Glomerular endothelial cell (primary cell): ENCODE results near the gene FAF2. TPM values are rescaled to one million over a fixed set of nuclear protein-coding genes. Genes with fewer than 3 reads are reported as not detected.
"Not testable (repeated sequence)": the region's sequence is repeated elsewhere in the genome, so short reads cannot be mapped to it uniquely, and the experiment has no call there.

Source experiments
- DNase-seq: peaks from one replicate; pipeline ENCODE4 v3.0.0-alpha.2; 2011; ENCODE audit warnings: low read depth, low spot score; ENCODE audit errors: extremely low read depth
- total RNA-seq: library from RNA; depleted of rRNA; stranded (reverse); fragments of >200 nt; gene quantifications from 2 replicates; pipeline ENCODE4 v1.2.3, GENCODE V29; 2015

FAF2 gene
- total RNA-seq, 1 donor from 2014 or later: 44.9 TPM

DNA sequence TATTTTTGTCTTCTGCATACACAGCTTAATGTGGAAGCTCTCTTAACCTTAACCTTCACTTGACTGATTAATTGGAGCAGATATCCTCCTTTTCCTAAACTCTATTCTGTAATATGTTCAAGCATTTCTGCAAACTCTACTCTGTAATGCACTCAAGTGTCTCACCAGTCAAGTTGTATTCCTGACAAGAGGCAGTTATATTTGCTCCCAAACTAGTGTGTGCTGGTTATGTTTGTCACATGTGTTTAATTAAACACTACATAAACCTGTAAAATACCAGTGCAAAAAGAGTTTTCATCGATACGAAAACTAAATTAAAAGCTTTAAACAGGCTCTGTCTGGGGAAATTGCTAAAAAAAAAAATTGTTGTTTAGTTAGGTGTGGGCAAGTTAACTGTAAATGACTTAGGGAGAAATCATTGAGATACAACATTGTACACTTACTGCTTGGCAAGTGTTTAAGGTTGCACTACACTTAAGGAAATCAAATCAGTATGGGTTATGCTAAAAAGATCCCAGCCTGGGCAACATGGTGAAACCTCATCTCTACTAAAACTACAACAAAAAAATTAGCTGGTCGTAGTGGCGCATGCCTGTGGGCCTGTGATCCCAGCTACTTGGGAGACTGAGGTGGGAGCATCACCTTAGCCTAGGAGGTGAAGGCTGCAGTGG is 6.7 kb downstream of the FAF2 start:
- DNase-seq: no peak

DNA sequence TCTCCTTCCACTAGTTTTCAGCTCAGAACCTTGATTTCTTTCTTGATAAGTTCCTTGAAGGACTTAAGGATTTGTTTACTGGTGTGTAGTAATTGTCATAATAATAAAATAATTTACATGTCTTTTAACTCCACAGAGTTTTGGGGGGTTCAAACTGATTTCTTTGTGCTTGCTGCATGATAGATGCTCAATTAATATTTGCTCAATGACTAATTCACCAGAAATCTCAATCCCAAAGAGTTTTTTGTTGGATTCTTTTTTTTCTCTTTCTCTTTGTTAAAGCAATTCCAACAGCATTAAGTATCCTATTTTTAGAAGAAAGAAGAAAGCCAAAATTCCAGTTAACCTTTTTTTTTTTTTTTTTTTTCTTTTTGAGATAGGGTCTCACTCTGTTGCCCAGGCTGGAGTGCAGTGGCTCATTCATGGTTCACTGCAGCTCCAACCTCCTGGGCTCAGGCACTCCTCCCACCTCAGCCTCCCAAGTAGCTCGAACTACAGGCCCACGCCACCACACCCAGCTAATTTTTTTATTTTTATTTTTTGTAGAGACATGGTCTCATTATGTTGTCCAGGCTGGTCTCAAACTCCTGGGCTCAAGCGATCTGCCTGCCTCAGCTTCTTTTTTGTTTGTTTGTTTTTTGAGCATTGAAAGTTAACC is 10.8 kb downstream of the FAF2 start:
- no peak for DNase-seq

DNA sequence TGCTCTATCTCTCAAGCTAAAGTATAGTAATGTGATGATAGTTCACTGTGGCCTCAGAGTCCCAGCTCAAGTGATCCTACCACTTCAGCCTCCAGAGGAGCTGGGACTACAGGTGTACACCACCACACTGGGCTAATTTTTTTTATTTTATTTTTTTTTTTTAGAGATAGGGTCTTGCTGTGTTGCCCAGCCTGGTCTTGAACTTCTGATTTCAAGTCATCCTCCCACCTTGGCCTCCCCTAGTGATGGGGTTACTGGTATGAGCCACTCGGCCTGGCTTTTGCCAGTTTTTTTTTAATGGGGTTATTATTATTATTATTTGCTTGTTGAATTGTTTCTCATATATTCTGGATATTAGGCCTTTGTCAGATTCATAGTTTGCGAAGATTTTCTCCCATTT is 13.2 kb downstream of the FAF2 start:
- no peak for DNase-seq

GRCh38 chr5:176463113-176463764 is 15.1 kb downstream of the FAF2 start:
- DNase-seq: no peak

DNA sequence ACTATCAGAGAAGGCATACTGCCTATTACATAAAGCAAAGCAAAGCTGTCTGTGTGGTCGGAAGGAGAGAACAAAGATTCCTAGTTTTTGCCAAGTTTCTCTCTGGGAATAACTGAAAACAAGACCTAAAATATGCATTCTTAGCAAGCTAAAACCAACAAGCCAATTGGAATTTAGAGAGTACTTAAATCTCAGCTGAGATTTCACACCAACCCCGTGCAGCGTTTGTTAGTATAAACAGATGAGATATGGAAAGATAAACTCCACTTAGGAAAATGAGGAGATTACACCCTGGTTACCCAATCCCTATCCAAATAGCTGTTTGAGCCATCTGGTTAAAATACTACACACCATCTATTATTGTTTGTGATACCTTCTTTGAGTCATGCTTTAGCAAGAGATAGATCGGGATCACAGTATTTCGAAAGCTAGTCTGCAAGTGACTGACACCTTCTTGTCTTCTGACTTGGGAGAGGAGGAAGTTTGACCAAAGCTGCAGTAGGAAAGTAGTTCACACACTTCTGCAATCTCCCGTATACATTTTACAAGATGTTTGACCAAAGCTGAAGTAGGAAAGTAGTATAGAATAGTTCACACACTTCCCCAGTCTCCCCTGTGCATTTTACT is 18.2 kb downstream of the FAF2 start:
- DNase-seq: no peak

DNA sequence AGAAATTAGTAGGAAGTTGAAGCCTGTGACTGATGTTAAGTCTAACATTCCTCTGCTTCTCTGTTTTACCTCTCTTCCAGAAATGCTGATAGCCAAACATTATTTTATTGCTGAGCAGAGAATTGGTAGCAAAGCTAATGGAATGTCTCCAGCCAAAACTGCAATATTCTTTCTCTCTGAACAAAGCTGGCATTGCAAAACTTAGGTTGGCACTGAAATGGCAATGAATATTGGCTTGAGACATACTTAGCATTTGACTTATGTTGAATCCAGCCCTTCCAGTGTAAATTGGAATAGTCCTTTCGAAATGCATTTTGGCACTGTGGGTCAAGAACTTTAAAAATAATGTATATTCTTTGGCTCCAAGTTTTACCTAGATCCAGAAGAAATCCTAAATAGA is 21.1 kb downstream of the FAF2 start:
- no peak for DNase-seq

DNA sequence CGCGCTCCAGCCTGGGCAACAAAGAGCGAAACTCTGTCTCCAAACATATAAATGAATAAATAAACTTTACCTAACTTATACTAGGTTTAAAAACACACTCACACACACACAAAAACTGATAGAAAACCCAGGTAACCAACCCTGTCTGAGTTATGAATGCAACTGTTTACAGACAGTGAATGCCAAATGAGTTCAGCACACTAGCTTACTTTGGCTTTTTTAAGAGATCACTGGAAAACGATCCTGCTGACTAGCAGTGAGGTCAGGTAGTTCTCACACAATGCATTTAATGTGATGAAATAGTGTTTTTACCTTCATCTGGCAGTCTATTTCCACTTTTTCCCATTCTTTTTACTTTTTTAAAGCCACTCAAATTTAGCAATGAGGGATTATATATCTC is 22.4 kb downstream of the FAF2 start:
- DNase-seq: no peak

DNA sequence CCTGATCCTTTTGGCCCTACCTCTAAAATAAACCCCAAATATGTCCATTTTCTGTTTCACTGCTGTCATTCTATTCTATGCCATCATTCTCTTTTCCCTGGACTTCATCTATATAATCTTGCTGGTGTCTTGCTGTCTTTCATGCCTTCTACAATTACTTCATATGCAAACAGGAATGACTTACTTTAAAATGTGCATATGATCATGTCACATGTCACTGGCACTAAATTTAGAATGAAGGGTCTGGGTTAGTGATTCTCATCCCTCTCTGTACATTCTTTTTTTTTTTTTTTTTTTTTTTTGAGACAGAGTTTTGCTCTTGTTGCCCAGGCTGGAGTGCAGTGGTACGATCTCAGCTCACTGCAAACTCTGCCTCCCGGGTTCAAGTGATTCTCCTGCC is 22.9 kb downstream of the FAF2 start:
- DNase-seq: no peak

DNA sequence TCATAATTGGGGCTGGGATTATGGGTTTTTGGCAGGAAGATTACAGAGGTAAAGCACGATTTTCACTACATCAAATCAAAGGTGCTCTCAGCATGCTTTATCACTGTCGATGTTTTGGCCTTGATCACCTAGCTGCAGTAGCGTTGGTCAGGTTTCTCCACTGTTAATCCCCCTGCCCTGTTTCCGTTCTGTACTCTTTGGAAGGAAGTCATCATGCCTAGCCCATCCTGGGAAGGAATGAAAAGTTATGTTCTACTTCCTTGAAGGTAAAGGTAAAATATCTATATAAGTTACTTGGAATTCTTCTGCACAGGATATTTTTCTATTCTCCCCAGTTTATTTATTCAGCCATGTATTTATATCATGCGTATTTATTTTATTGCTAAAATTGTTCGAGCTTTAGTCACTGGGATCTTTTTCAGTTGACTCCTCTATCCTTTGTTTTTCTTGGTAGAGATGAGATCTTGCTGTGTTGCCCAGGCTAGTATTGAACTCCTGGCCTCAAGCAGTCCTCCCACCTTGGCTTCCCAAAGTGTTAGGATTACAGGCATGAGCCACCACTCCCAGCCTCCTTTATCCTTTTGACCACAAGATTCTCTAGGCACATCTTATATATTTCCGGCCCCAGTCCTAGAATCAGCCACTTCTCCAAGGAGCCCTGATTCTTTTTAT is 25.3 kb downstream of the FAF2 start:
- DNase-seq: no peak

- DNase-seq: no peak
These were observed 26.3 kb downstream of the FAF2 start for GRCh38 chr5:176474476-176474875.

DNA sequence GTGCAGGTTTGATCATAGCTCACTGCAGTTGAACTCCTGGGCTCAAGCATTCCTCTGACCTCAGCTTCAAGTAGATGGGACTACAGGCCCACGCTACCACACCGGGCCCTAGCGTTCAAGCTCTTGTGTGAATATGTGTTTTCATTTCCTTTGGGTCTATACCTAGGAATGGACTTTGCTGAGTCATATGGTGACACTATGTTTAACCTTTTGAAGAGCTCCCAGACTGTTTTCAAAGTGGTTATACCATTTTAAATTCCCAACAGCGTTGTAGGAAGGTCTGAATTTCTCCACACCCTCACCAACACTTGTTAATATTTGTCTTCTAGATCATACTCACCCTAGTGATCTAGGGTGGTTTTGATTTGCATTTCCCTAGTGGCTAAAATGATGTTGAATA is 33.5 kb downstream of the FAF2 start:
- DNase-seq: no peak

- no peak for DNase-seq
These were observed 37.0 kb downstream of the FAF2 start for GRCh38 chr5:176485176-176485575.

GRCh38 chr5:176486189-176486757 is 38.1 kb downstream of the FAF2 start:
- no peak for DNase-seq

- DNase-seq: not testable (repeated sequence)
These were observed 39.0 kb downstream of the FAF2 start for GRCh38 chr5:176487160-176487559.

DNA sequence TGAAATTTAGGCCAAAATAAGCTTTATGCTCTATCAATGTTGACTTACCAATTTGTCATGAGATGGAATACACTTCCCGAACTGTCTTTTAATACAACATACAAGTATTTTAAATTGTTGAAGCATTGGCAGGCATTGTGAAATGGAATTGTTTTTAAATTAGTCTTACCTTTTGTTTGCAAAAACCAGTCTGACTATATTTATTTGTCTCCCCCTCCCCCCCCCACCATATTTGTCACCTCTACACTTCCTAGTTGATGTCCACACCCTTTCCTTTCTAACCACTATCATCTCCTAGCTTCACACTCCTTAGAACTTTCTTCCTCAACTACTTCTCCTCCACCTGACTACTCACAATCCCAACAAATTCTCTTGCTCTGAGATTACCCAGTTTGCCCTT is 40.9 kb downstream of the FAF2 start:
- no peak for DNase-seq

DNA sequence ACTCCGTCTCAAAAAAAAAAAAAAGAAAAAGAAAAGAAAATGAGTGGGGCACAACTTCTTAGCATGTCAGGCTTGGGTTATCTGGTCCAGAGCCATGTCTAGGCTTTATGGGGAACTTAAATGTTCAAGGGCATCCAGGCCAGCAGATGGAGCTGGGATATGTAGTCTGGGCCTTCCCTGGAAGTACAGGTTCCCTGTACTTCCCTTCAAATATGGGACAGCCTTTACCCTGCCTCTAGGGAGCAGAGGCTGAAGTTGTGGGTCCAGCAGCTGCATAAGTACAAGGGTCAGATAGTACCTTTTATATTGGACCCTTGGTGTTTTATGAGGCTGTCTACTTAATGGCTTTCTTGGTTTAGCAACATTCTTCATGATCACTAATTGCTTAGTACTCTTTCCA is 42.1 kb downstream of the FAF2 start:
- DNase-seq: no peak

- no peak for DNase-seq
These were observed 42.9 kb downstream of the FAF2 start for GRCh38 chr5:176491101-176491502.

- DNase-seq: no peak
These were observed 43.7 kb downstream of the FAF2 start for GRCh38 chr5:176491901-176492300.

GRCh38 chr5:176492431-176492830 is 44.2 kb downstream of the FAF2 start:
- no peak for DNase-seq

GRCh38 chr5:176497852-176498251 is 49.7 kb downstream of the FAF2 start:
- no peak for DNase-seq

DNA sequence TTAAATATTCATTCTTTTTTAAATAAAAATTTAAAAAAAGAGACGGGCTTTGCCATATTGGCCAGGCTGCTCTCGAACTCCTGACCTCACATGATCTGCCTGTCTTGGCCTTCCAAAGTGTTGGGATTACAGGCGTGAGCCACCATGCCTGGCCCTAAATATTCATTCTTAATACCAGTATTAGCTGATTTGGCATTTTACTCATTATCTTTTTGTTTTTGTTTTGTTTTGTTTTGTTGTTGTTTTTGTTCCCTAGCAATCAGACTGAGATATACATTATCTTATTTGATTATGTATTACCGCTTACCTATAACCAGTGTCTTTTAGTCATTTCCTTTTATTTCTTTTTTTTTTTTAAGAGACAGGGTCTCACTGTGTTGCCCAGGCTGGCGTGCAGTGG is 51.1 kb downstream of the FAF2 start:
- DNase-seq: no peak
